Neural cell (in vitro differentiated cells): ENCODE measurements around the gene AZU1.

ENCODE experiments used
- EP300 ChIP-seq: fragments of 450-650 bp; conservative IDR thresholded peaks from 2 replicates; pipeline ENCODE4 v1.6.1; 2014; ENCODE audit warnings: antibody characterized with exemption, mild to moderate bottlenecking, moderate library complexity; ENCODE audit not compliant: poor library complexity, severe bottlenecking
- EZH2 ChIP-seq: fragments of 200-600, 300-800 bp; shearing (Covaris generic), sonication (generic); IDR thresholded peaks from 2 replicates; pipeline ENCODE4 v1.6.1; 2014; ENCODE audit warnings: antibody characterized with exemption, low read length, borderline replicate concordance, mild to moderate bottlenecking; ENCODE audit not compliant: insufficient read depth, poor library complexity, severe bottlenecking
- POLR2AphosphoS5 ChIP-seq: IDR thresholded peaks from 2 replicates; pipeline ENCODE4 v1.6.1; 2012
- RAD21 ChIP-seq: fragments of 450-650 bp; conservative IDR thresholded peaks from 2 replicates; pipeline ENCODE4 v1.6.1; 2014; ENCODE audit warnings: antibody characterized with exemption, mild to moderate bottlenecking, moderate library complexity
- REST ChIP-seq: IDR thresholded peaks from 2 replicates; pipeline ENCODE4 v1.6.1; 2012; ENCODE audit warnings: borderline replicate concordance
- SMC3 ChIP-seq: fragments of 450-650 bp; conservative IDR thresholded peaks from 2 replicates; pipeline ENCODE4 v1.6.1; 2014; ENCODE audit warnings: antibody characterized with exemption, mild to moderate bottlenecking, moderate library complexity; ENCODE audit not compliant: poor library complexity
- TAF1 ChIP-seq: IDR thresholded peaks from 2 replicates; pipeline ENCODE4 v1.6.1; 2012; ENCODE audit warnings: low read depth
- TF ChIP-seq, protein P1 (sequence below): fragments of 450-650 bp; IDR thresholded peaks from 2 replicates; pipeline ENCODE4 v1.5.1; 2014; ENCODE audit warnings: antibody characterized with exemption, mild to moderate bottlenecking, moderate library complexity; ENCODE audit not compliant: poor library complexity, severe bottlenecking

- TF ChIP-seq, protein P1, sequence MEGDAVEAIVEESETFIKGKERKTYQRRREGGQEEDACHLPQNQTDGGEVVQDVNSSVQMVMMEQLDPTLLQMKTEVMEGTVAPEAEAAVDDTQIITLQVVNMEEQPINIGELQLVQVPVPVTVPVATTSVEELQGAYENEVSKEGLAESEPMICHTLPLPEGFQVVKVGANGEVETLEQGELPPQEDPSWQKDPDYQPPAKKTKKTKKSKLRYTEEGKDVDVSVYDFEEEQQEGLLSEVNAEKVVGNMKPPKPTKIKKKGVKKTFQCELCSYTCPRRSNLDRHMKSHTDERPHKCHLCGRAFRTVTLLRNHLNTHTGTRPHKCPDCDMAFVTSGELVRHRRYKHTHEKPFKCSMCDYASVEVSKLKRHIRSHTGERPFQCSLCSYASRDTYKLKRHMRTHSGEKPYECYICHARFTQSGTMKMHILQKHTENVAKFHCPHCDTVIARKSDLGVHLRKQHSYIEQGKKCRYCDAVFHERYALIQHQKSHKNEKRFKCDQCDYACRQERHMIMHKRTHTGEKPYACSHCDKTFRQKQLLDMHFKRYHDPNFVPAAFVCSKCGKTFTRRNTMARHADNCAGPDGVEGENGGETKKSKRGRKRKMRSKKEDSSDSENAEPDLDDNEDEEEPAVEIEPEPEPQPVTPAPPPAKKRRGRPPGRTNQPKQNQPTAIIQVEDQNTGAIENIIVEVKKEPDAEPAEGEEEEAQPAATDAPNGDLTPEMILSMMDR = no peak
- TF ChIP-seq TAF1 = no peak
- TF ChIP-seq POLR2AphosphoS5 = no peak
- no peak for TF ChIP-seq RAD21
- no peak for TF ChIP-seq EZH2
- TF ChIP-seq EP300 = no peak
- TF ChIP-seq REST = no peak
- no peak for TF ChIP-seq SMC3
Measured at GRCh38 chr19:803099-803561, 24.5 kb upstream of the AZU1 start.
